Endothelial cell of umbilical vein (primary cell): Measurements from ENCODE around the gene TP53TG5. TPM values are rescaled to one million over a fixed set of nuclear protein-coding genes. Genes with fewer than 3 reads are reported as not detected.

Experiments used
- BruUV-seq: library from RNA; stranded (reverse); fragments of 400-500 nt; replicated peaks from 2 replicates; lab custom pipeline; 2021; lab: Mats Ljungman, UMichigan
- CTCF ChIA-PET: fragments of 300-600, 350-600 bp; sonication (Branson Sonifier 250); formaldehyde crosslinking; loops from one replicate; lab custom pipeline; 2021; ENCODE audit warnings: antibody characterized with exemption, inconsistent platforms; lab: Charles Lee
- POLR2A ChIA-PET: fragments of 300-600, 350-600 bp; sonication (Branson Sonifier 250); formaldehyde crosslinking; loops from one replicate; lab custom pipeline; 2021; ENCODE audit warnings: antibody characterized with exemption, inconsistent platforms; lab: Charles Lee
- DNase-seq: peaks from one replicate; pipeline ENCODE4 v3.0.0-alpha.2; 2011; ENCODE audit warnings: low read depth, low spot score
- FAIRE-seq: peaks from 2 replicates; lab custom pipeline; 2011; peaks lifted over from hg19 to GRCh38; lab: Jason Lieb, UNC
- H2AFZ ChIP-seq: 2 replicates; pipeline ENCODE4 v1.6.0; 2012; ENCODE audit warnings: low read depth, low read length, control low read depth, inconsistent platforms
- H3K27ac ChIP-seq: 2 replicates; pipeline ENCODE4 v1.5.1; 2011; ENCODE audit warnings: low read depth, mild to moderate bottlenecking, control low read depth, low read length, moderate library complexity; ENCODE audit not compliant: insufficient read depth
- H3K27me3 ChIP-seq, 2 experiments: 2 replicates each; pipeline versions ENCODE4 v1.6.0 to v1.6.1; 2011; ENCODE audit warnings: low read length in 2 of 2, mixed read lengths in 1 of 2; ENCODE audit not compliant: control insufficient read depth in 2 of 2, insufficient read depth in 2 of 2
- H3K36me3 ChIP-seq, 2 experiments: 2 replicates in 1 of 2; 3 replicates in 1 of 2; pipeline ENCODE4 v1.5.1; 2011; ENCODE audit warnings: low read length in 2 of 2, mild to moderate bottlenecking in 1 of 2, moderate library complexity in 1 of 2; ENCODE audit not compliant: control insufficient read depth in 2 of 2, insufficient read depth in 2 of 2; ENCODE audit errors: extremely low read depth in 1 of 2
- H3K4me1 ChIP-seq: 3 replicates; pipeline ENCODE4 v1.5.1; 2011; ENCODE audit warnings: mild to moderate bottlenecking, low read length; ENCODE audit not compliant: control insufficient read depth, insufficient read depth; ENCODE audit errors: extremely low read depth
- H3K4me2 ChIP-seq: 2 replicates; pipeline ENCODE4 v1.6.1; 2011; ENCODE audit warnings: low read length, control low read depth, mixed read lengths; ENCODE audit not compliant: insufficient read depth
- H3K4me3 ChIP-seq, 3 experiments: fragments of 200-600 bp in 1 of 3; sonication (generic), shearing (Covaris generic) in 1 of 3; replicated peaks in 1 of 3; 2 replicates each; pipeline ENCODE4 v1.5.1; 2011 to 2016; ENCODE audit warnings: control low read depth in 3 of 3, low read length in 3 of 3, mild to moderate bottlenecking in 2 of 3, inconsistent platforms in 1 of 3, low read depth in 1 of 3, moderate library complexity in 1 of 3; ENCODE audit not compliant: insufficient read depth in 1 of 3
- H3K79me2 ChIP-seq: 2 replicates; pipeline ENCODE4 v1.6.0; 2012; ENCODE audit warnings: low read length, inconsistent platforms; ENCODE audit not compliant: control insufficient read depth, insufficient read depth
- H3K9ac ChIP-seq: replicated peaks from 2 replicates; pipeline ENCODE3; 2011; ENCODE audit warnings: low read length, control low read depth; ENCODE audit not compliant: insufficient read depth; ENCODE audit errors: extremely low read depth
- H3K9me1 ChIP-seq: replicated peaks from 3 replicates; pipeline ENCODE4 v1.6.0; 2011; ENCODE audit warnings: mild to moderate bottlenecking, low read length; ENCODE audit not compliant: control insufficient read depth, insufficient read depth; ENCODE audit errors: extremely low read depth
- H3K9me3 ChIP-seq: replicated peaks from 2 replicates; pipeline ENCODE4 v1.5.1; 2012; ENCODE audit warnings: low read length, inconsistent platforms; ENCODE audit not compliant: control insufficient read depth, insufficient read depth
- H4K20me1 ChIP-seq: replicated peaks from 2 replicates; pipeline ENCODE3; 2011; ENCODE audit warnings: mild to moderate bottlenecking, low read length; ENCODE audit not compliant: control insufficient read depth, insufficient read depth; ENCODE audit errors: extremely low read depth
- EZH2 ChIP-seq: IDR thresholded peaks from 2 replicates; pipeline ENCODE4 v1.6.1; 2012; ENCODE audit warnings: borderline replicate concordance, low read depth, mild to moderate bottlenecking, moderate library complexity, low read length, inconsistent platforms; ENCODE audit not compliant: severe bottlenecking
- FOS ChIP-seq: IDR thresholded peaks from 2 replicates; pipeline ENCODE4 v1.6.1; 2011; ENCODE audit warnings: mild to moderate bottlenecking, low read length, moderate library complexity, borderline replicate concordance; ENCODE audit not compliant: insufficient read depth
- GATA2 ChIP-seq: IDR thresholded peaks from 2 replicates; pipeline ENCODE4 v1.7.0; 2011; ENCODE audit warnings: low read depth, mild to moderate bottlenecking, moderate library complexity, mixed read lengths, low read length; ENCODE audit not compliant: insufficient read length, insufficient read depth
- JUN ChIP-seq: IDR thresholded peaks from 2 replicates; pipeline ENCODE4 v1.6.1; 2011; ENCODE audit warnings: borderline replicate concordance, low read depth; ENCODE audit not compliant: insufficient read length, insufficient read depth
- MYC ChIP-seq: IDR thresholded peaks from one replicate; pipeline ENCODE4 v1.6.1; 2011; ENCODE audit warnings: mild to moderate bottlenecking, low read depth, low read length
- POLR2A ChIP-seq: IDR thresholded peaks from 2 replicates; pipeline ENCODE4 v1.6.1; 2012; ENCODE audit warnings: low read depth, mild to moderate bottlenecking, control low read depth, low read length
- POLR2AphosphoS5 ChIP-seq: IDR thresholded peaks from 2 replicates; pipeline ENCODE4 v1.6.1; 2012; ENCODE audit warnings: low read depth, mild to moderate bottlenecking, control low read depth, low read length, moderate library complexity; ENCODE audit not compliant: insufficient read depth
- dilution Hi-C: fragments of 300-500 bp; cut with MboI; formaldehyde crosslinking; loops from one replicate; pipeline ENCODE4 v1.15.0; 2019; ENCODE audit warnings: low sequenced_read_pairs; ENCODE audit not compliant: extremely low pct_ligation_motif_present
- intact Hi-C: fragments of 100-400 bp; cut with micrococcal nuclease; formaldehyde crosslinking; loops from one replicate; pipeline ENCODE4 v1.10.0; 2022
- polyA plus RNA-seq, 4 experiments: library from polyadenylated mRNA; depleted of rRNA in 3 of 4; stranded (reverse) in 3 of 4; unstranded in 1 of 4; fragments of >200 nt; gene quantifications; 2 replicates each; pipeline versions ENCODE4 v1.2.1 to v1.2.3, GENCODE V29; 2011 to 2012; ENCODE audit warnings: missing spikeins in 1 of 4
- total RNA-seq: library from RNA; stranded (reverse); gene quantifications from 2 replicates; pipeline ENCODE4 v1.2.3, GENCODE V29; 2021
- TF ChIP-seq, protein P1 (sequence below), 2 donors: IDR thresholded peaks; 1 replicate in 1 of 2; 2 replicates in 1 of 2; pipeline ENCODE4 v1.5.1; 2011; ENCODE audit warnings: low read length in 2 of 2, mild to moderate bottlenecking in 2 of 2, moderate library complexity in 2 of 2, control low read depth in 1 of 2, inconsistent platforms in 1 of 2, low read depth in 1 of 2; ENCODE audit not compliant: insufficient read depth in 1 of 2; ENCODE audit errors: extremely low read depth in 1 of 2
- TF ChIP-seq, protein P2 (sequence below): IDR thresholded peaks from 2 replicates; pipeline ENCODE4 v1.6.1; 2011; ENCODE audit not compliant: insufficient read depth, insufficient read length

Gene TP53TG5
- total and polyA plus RNA-seq, 2 donors (not counting 3 experiments of a cell fraction or from before 2014, with no cell fraction given), result not detected

DNA sequence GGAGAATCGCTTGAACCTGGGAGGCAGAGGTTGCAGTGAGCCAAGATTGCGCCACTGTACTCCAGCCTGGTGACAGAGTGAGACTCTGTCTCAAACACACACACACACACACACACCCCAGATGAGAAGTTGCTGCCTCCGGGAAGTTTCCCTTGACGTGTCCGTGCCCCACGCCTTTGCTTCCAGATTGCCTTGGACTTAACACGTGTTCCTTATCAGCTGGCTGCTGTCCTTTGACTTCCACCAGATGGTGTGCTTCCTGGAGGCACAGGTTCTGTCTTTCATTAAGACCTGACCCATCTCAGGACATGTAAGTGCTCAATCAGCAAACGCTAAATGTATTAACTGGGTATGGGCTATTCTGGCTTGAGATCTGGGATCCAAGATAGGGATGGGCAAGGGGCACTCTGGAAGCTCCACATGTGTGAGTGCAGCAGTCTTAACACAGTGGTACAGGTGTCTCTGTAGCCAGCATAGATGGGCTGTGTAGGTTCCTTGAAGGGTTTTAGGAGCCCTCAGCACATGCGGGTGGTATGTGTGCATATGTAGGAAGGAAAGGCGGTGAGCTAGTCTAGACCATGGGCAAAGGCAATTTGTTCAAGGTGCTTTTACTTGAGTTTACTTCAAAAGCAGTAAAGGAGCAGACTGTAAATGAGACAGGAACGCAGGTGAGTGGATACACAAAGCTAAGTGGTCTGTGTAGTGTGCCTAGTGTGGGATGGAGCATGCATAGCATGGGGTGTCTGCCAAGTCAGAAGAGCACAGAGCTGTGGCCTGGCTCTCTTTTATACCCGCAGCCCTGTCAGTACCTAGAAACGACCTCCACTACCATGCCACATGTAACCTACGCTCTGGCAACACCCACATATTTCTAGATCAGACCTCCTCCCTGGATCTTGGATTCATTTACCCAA is 49.4 kb upstream of the TP53TG5 start:
- TF ChIP-seq MYC, result no peak
- TF ChIP-seq, protein P1, sequence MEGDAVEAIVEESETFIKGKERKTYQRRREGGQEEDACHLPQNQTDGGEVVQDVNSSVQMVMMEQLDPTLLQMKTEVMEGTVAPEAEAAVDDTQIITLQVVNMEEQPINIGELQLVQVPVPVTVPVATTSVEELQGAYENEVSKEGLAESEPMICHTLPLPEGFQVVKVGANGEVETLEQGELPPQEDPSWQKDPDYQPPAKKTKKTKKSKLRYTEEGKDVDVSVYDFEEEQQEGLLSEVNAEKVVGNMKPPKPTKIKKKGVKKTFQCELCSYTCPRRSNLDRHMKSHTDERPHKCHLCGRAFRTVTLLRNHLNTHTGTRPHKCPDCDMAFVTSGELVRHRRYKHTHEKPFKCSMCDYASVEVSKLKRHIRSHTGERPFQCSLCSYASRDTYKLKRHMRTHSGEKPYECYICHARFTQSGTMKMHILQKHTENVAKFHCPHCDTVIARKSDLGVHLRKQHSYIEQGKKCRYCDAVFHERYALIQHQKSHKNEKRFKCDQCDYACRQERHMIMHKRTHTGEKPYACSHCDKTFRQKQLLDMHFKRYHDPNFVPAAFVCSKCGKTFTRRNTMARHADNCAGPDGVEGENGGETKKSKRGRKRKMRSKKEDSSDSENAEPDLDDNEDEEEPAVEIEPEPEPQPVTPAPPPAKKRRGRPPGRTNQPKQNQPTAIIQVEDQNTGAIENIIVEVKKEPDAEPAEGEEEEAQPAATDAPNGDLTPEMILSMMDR (IDR thresholded peaks at IDR 0.05; ENCODE audit: extremely low read depth in 1 of 2, insufficient read depth in 1 of 2, low read depth in 1 of 2, low read length in 2 of 2), result no peak
- no peak for TF ChIP-seq POLR2AphosphoS5
- no peak for TF ChIP-seq JUN
- no peak for TF ChIP-seq EZH2
- TF ChIP-seq GATA2, result no peak
- no peak for TF ChIP-seq POLR2A
- no peak for TF ChIP-seq FOS
- TF ChIP-seq, protein P2, sequence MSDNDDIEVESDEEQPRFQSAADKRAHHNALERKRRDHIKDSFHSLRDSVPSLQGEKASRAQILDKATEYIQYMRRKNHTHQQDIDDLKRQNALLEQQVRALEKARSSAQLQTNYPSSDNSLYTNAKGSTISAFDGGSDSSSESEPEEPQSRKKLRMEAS, result no peak
- ChIA-PET POLR2A (no interaction called here), CTCF (interaction anchor here (0.9 to 2.4 kb wide), 6 partner anchors 9 to 344 kb away, joined by 3 to 14 read pairs (median 4); partner anchors contain the start of gene PIGT)
- no peaks in the 10 kb centered on the region for H4K20me1 ChIP-seq
- H3K4me1 ChIP-seq, result peaks cover 3% of the 10 kb centered on the region
- dilution Hi-C loops (no loop called here), intact Hi-C loops (no loop called here)
- no peaks in the 10 kb centered on the region for H3K9me3 ChIP-seq
- DNase-seq, result no peak
- no peak for FAIRE-seq
- H3K79me2 ChIP-seq, result no peaks in the 10 kb centered on the region
- no peak overlapping the region for H3K9ac ChIP-seq
- H3K27me3 ChIP-seq, result no peaks in the 10 kb centered on the region
- no peaks in the 10 kb centered on the region for H3K9me1 ChIP-seq
- peaks cover 0 to 16% of the 10 kb centered on the region in 2 experiments for H3K36me3 ChIP-seq
- H3K27ac ChIP-seq, result no peak overlapping the region
- no peak overlapping the region for H2AFZ ChIP-seq
- H3K4me2 ChIP-seq, result no peak overlapping the region
- H3K4me3 ChIP-seq, result no peak overlapping the region
- no TSS peak for BruUV-seq
